HEK293 (cell line): ENCODE results near the gene ZPLD1.

Experiments
- CTCF ChIA-PET: fragments of 350-600 bp; formaldehyde crosslinking; extraction: SDS; loops from one replicate; lab custom pipeline; 2021; ENCODE audit warnings: antibody characterized with exemption; lab: Yijun Ruan, JAX
- POLR2A ChIA-PET: fragments of 300-600 bp; formaldehyde crosslinking; extraction: SDS; loops from one replicate; lab custom pipeline; 2020; ENCODE audit warnings: antibody characterized with exemption, inconsistent platforms; lab: Yijun Ruan, JAX
- H3K27ac ChIP-seq: fragments of 200-500 bp; sonication (Bioruptor generic); 2 replicates; pipeline ENCODE4 v1.5.1; 2014; ENCODE audit warnings: low read depth, low read length, control low read depth, inconsistent platforms; ENCODE audit errors: extremely low read depth
- H3K36me3 ChIP-seq, 2 experiments: fragments of 200-500 bp in 1 of 2; sonication (Bioruptor generic) in 1 of 2; 1 replicate in 1 of 2; 2 replicates in 1 of 2; pipeline ENCODE4 v1.5.1; 2014 to 2017; ENCODE audit warnings: inconsistent platforms in 2 of 2, low read length in 2 of 2; ENCODE audit not compliant: control insufficient read depth in 2 of 2, insufficient read depth in 1 of 2
- H3K4me1 ChIP-seq: fragments of 200-500 bp; sonication (Bioruptor generic); 2 replicates; pipeline ENCODE4 v1.5.1; 2014; ENCODE audit warnings: mild to moderate bottlenecking, low read length, inconsistent platforms; ENCODE audit not compliant: control insufficient read depth, insufficient read depth
- H3K4me3 ChIP-seq: 2 replicates; pipeline ENCODE4 v1.5.1; 2011; ENCODE audit warnings: low read depth, mild to moderate bottlenecking, control low read depth, low read length, moderate library complexity
- H3K9me3 ChIP-seq: fragments of 200-500 bp; sonication (Bioruptor generic); 2 replicates; pipeline ENCODE4 v1.5.1; 2014; ENCODE audit warnings: low read depth, low read length, inconsistent platforms; ENCODE audit not compliant: control insufficient read depth, insufficient read depth
- BCL11A ChIP-seq: fragments of 450-650 bp; formaldehyde crosslinking; IDR thresholded peaks from 2 replicates; pipeline ENCODE4 v1.5.1; 2016; ENCODE audit warnings: low read depth, missing biosample characterization, missing genetic modification characterization
- BCL6B ChIP-seq: fragments of 450-650 bp; formaldehyde crosslinking; IDR thresholded peaks from 2 replicates; pipeline ENCODE4 v1.5.1; 2017; ENCODE audit warnings: missing biosample characterization, missing genetic modification characterization
- GLIS1 ChIP-seq: fragments of 450-650 bp; formaldehyde crosslinking; IDR thresholded peaks from 2 replicates; pipeline ENCODE4 v1.5.1; 2016; ENCODE audit warnings: missing biosample characterization, missing genetic modification characterization
- GLIS2 ChIP-seq: fragments of 450-650 bp; formaldehyde crosslinking; IDR thresholded peaks from 2 replicates; pipeline ENCODE4 v1.5.1; 2016; ENCODE audit warnings: missing biosample characterization, missing genetic modification characterization
- PATZ1 ChIP-seq: fragments of 450-650 bp; formaldehyde crosslinking; IDR thresholded peaks from 2 replicates; pipeline ENCODE4 v1.5.1; 2016; ENCODE audit warnings: missing biosample characterization, missing genetic modification characterization
- PRDM6 ChIP-seq: fragments of 450-650 bp; formaldehyde crosslinking; IDR thresholded peaks from 2 replicates; pipeline ENCODE4 v1.5.1; 2017; ENCODE audit warnings: missing biosample characterization, missing genetic modification characterization
- RBAK ChIP-seq: fragments of 450-650 bp; formaldehyde crosslinking; IDR thresholded peaks from 2 replicates; pipeline ENCODE4 v1.5.1; 2016; ENCODE audit warnings: missing biosample characterization, missing genetic modification characterization
- SCRT2 ChIP-seq: fragments of 450-650 bp; formaldehyde crosslinking; IDR thresholded peaks from 2 replicates; pipeline ENCODE4 v1.5.1; 2016; ENCODE audit warnings: missing biosample characterization, missing genetic modification characterization
- WT1 ChIP-seq: fragments of 450-650 bp; formaldehyde crosslinking; IDR thresholded peaks from 2 replicates; pipeline ENCODE4 v1.5.1; 2016; ENCODE audit warnings: missing biosample characterization, missing genetic modification characterization
- ZBTB44 ChIP-seq: fragments of 450-650 bp; IDR thresholded peaks from 2 replicates; pipeline ENCODE4 v1.5.1; 2018; ENCODE audit warnings: missing biosample characterization, mild to moderate bottlenecking, missing genetic modification characterization
- ZFP69B ChIP-seq: fragments of 450-650 bp; formaldehyde crosslinking; IDR thresholded peaks from 2 replicates; pipeline ENCODE4 v1.5.1; 2016; ENCODE audit warnings: missing biosample characterization, missing genetic modification characterization
- ZNF112 ChIP-seq: fragments of 450-650 bp; formaldehyde crosslinking; IDR thresholded peaks from 2 replicates; pipeline ENCODE4 v1.5.0; 2017; ENCODE audit warnings: missing biosample characterization, missing genetic modification characterization
- ZNF138 ChIP-seq: fragments of 450-650 bp; formaldehyde crosslinking; IDR thresholded peaks from 2 replicates; pipeline ENCODE4 v1.5.1; 2016; ENCODE audit warnings: missing biosample characterization, missing genetic modification characterization, borderline replicate concordance
- ZNF280D ChIP-seq: fragments of 450-650 bp; formaldehyde crosslinking; IDR thresholded peaks from 2 replicates; pipeline ENCODE4 v1.5.1; 2016; ENCODE audit warnings: missing biosample characterization, missing genetic modification characterization
- ZNF335 ChIP-seq: fragments of 450-650 bp; formaldehyde crosslinking; conservative IDR thresholded peaks from 2 replicates; pipeline ENCODE4 v1.5.1; 2016; ENCODE audit warnings: missing biosample characterization, missing genetic modification characterization
- ZNF362 ChIP-seq: fragments of 450-650 bp; formaldehyde crosslinking; IDR thresholded peaks from 2 replicates; pipeline ENCODE4 v1.5.1; 2016; ENCODE audit warnings: missing biosample characterization, missing genetic modification characterization
- ZNF37A ChIP-seq: fragments of 450-650 bp; IDR thresholded peaks from 2 replicates; pipeline ENCODE4 v1.5.1; 2018; ENCODE audit warnings: missing biosample characterization, missing genetic modification characterization
- ZNF658 ChIP-seq: fragments of 450-650 bp; formaldehyde crosslinking; IDR thresholded peaks from 2 replicates; pipeline ENCODE4; 2016; ENCODE audit warnings: missing biosample characterization, missing genetic modification characterization
- ZNF768 ChIP-seq: fragments of 450-650 bp; formaldehyde crosslinking; IDR thresholded peaks from 2 replicates; pipeline ENCODE4 v1.5.1; 2018; ENCODE audit warnings: missing biosample characterization, mild to moderate bottlenecking, missing genetic modification characterization
- ZNF792 ChIP-seq: fragments of 450-650 bp; formaldehyde crosslinking; IDR thresholded peaks from 2 replicates; pipeline ENCODE4 v1.5.1; 2016; ENCODE audit warnings: missing biosample characterization, missing genetic modification characterization
- ZNF837 ChIP-seq: fragments of 450-650 bp; formaldehyde crosslinking; IDR thresholded peaks from 2 replicates; pipeline ENCODE4 v1.5.1; 2016; ENCODE audit warnings: missing biosample characterization, missing genetic modification characterization

Gene ZPLD1

GRCh38 chr3:102511639-102512038, 76.8 kb downstream of the ZPLD1 start (continued):
- TF ChIP-seq ZNF335 (tag by site-specific recombination) = no peak

GRCh38 chr3:102512734-102513504, 78.1 kb downstream of the ZPLD1 start:
- Histone ChIP-seq H3K4me3 (no peak overlapping the region), H3K4me1 (peaks cover 6% of the 10 kb centered on the region; the same call in 1 of the 2 replicates), H3K36me3 (no peaks in the 10 kb centered on the region), H3K9me3 (no peaks in the 10 kb centered on the region), H3K27ac (no peak overlapping the region)
- ChIA-PET CTCF (interaction anchor here (0.7 to 1.6 kb wide), 4 partner anchors 11 to 287 kb away, joined by 3 read pairs; no protein-coding TSS in a partner anchor), POLR2A (no interaction called here)
- no peak for TF ChIP-seq BCL6B
- peak; percentile 70 for TF ChIP-seq PRDM6 (tag by site-specific recombination)
- TF ChIP-seq ZNF112 = no peak
- peak; percentile 46; the same call in 1 of the 2 replicates for TF ChIP-seq ZNF362 (tag by site-specific recombination)
- 0 out of 2 replicates have a peak, but pooled peaks have one; percentile 12 for TF ChIP-seq ZBTB44 (tag by site-specific recombination)
- TF ChIP-seq ZNF837 (tag by site-specific recombination) = no peak

- ChIA-PET CTCF (no interaction called here), POLR2A (no interaction called here)
- no peak overlapping the region for H3K4me3 ChIP-seq
- TF ChIP-seq BCL11A (tag by site-specific recombination) = peak; percentile 74; the same call in 1 of the 2 replicates
- no peak for TF ChIP-seq ZNF768 (tag by site-specific recombination)
- TF ChIP-seq SCRT2 (tag by site-specific recombination) = no peak; the same call in 1 of the 2 replicates
- TF ChIP-seq ZNF792 (tag by site-specific recombination) = no peak
- TF ChIP-seq GLIS1 (tag by site-specific recombination) = peak; percentile 55
- 0 out of 2 replicates have a peak, but pooled peaks have one; percentile 31 for TF ChIP-seq GLIS2 (tag by site-specific recombination)
- TF ChIP-seq ZNF658 (tag by site-specific recombination) = no peak
- 0 out of 2 replicates have a peak, but pooled peaks have one; percentile 15 for TF ChIP-seq ZFP69B (tag by site-specific recombination)
- peak; percentile 92 for TF ChIP-seq WT1 (tag by site-specific recombination)
- TF ChIP-seq ZNF37A (tag by site-specific recombination) = no peak
- no peak for TF ChIP-seq ZNF280D (tag by site-specific recombination)
- 0 out of 2 replicates have a peak, but pooled peaks have one; percentile 23 for TF ChIP-seq PATZ1 (tag by site-specific recombination)
- no peak for TF ChIP-seq RBAK
- no peak for TF ChIP-seq ZNF138 (tag by site-specific recombination)
These were observed 79.4 kb downstream of the ZPLD1 start for GRCh38 chr3:102514241-102514640.

More at GRCh38 chr3:102514241-102514640, 79.4 kb downstream of the ZPLD1 start:
- Histone ChIP-seq H3K4me1 (peaks cover 6% of the 10 kb centered on the region; the same call in 1 of the 2 replicates), H3K9me3 (no peaks in the 10 kb centered on the region), H3K27ac (no peak overlapping the region), H3K36me3 (no peaks in the 10 kb centered on the region)
